HEK293 (cell line): ENCODE data around the gene DMAC1.

Source experiments
- CTCF ChIA-PET: fragments of 350-600 bp; formaldehyde crosslinking; extraction: SDS; loops from one replicate; lab custom pipeline; 2021; ENCODE audit warnings: antibody characterized with exemption; lab: Yijun Ruan, JAX
- POLR2A ChIA-PET: fragments of 300-600 bp; formaldehyde crosslinking; extraction: SDS; loops from one replicate; lab custom pipeline; 2020; ENCODE audit warnings: antibody characterized with exemption, inconsistent platforms; lab: Yijun Ruan, JAX
- H3K27ac ChIP-seq: fragments of 200-500 bp; sonication (Bioruptor generic); 2 replicates; pipeline ENCODE4 v1.5.1; 2014; ENCODE audit warnings: low read depth, low read length, control low read depth, inconsistent platforms; ENCODE audit errors: extremely low read depth
- H3K36me3 ChIP-seq, 2 experiments: fragments of 200-500 bp in 1 of 2; sonication (Bioruptor generic) in 1 of 2; 1 replicate in 1 of 2; 2 replicates in 1 of 2; pipeline ENCODE4 v1.5.1; 2014 to 2017; ENCODE audit warnings: inconsistent platforms in 2 of 2, low read length in 2 of 2; ENCODE audit not compliant: control insufficient read depth in 2 of 2, insufficient read depth in 1 of 2
- H3K4me1 ChIP-seq: fragments of 200-500 bp; sonication (Bioruptor generic); 2 replicates; pipeline ENCODE4 v1.5.1; 2014; ENCODE audit warnings: mild to moderate bottlenecking, low read length, inconsistent platforms; ENCODE audit not compliant: control insufficient read depth, insufficient read depth
- H3K4me3 ChIP-seq: 2 replicates; pipeline ENCODE4 v1.5.1; 2011; ENCODE audit warnings: low read depth, mild to moderate bottlenecking, control low read depth, low read length, moderate library complexity
- H3K9me3 ChIP-seq: fragments of 200-500 bp; sonication (Bioruptor generic); 2 replicates; pipeline ENCODE4 v1.5.1; 2014; ENCODE audit warnings: low read depth, low read length, inconsistent platforms; ENCODE audit not compliant: control insufficient read depth, insufficient read depth
- IKZF3 ChIP-seq: fragments of 450-650 bp; IDR thresholded peaks from 2 replicates; pipeline ENCODE4 v1.5.0; 2018; ENCODE audit warnings: missing biosample characterization, mild to moderate bottlenecking, missing genetic modification characterization, moderate library complexity
- PRDM6 ChIP-seq: fragments of 450-650 bp; formaldehyde crosslinking; IDR thresholded peaks from 2 replicates; pipeline ENCODE4 v1.5.1; 2017; ENCODE audit warnings: missing biosample characterization, missing genetic modification characterization
- REPIN1 ChIP-seq: fragments of 450-650 bp; formaldehyde crosslinking; IDR thresholded peaks from 2 replicates; pipeline ENCODE4 v1.5.1; 2017; ENCODE audit warnings: missing biosample characterization, missing genetic modification characterization, low read depth
- TCF7L2 ChIP-seq: IDR thresholded peaks from 2 replicates; pipeline ENCODE4 v1.6.1; 2011; ENCODE audit warnings: low read depth, mild to moderate bottlenecking, inconsistent platforms, low read length, moderate library complexity, borderline replicate concordance
- ZNF223 ChIP-seq: fragments of 450-650 bp; formaldehyde crosslinking; IDR thresholded peaks from 2 replicates; pipeline ENCODE4 v1.5.1; 2016; ENCODE audit warnings: missing biosample characterization, missing genetic modification characterization
- ZNF23 ChIP-seq: fragments of 450-650 bp; formaldehyde crosslinking; IDR thresholded peaks from 2 replicates; pipeline ENCODE4 v1.5.1; 2016; ENCODE audit warnings: missing biosample characterization, missing genetic modification characterization, borderline replicate concordance
- ZNF350 ChIP-seq: fragments of 450-650 bp; formaldehyde crosslinking; IDR thresholded peaks from 2 replicates; pipeline ENCODE4 v1.5.0; 2017; ENCODE audit warnings: missing biosample characterization, mild to moderate bottlenecking, missing genetic modification characterization
- ZNF449 ChIP-seq: fragments of 450-650 bp; formaldehyde crosslinking; IDR thresholded peaks from 2 replicates; pipeline ENCODE4 v1.5.1; 2017; ENCODE audit warnings: missing biosample characterization, mild to moderate bottlenecking, missing genetic modification characterization, moderate library complexity
- ZNF510 ChIP-seq: fragments of 450-650 bp; formaldehyde crosslinking; IDR thresholded peaks from 2 replicates; pipeline ENCODE4 v1.5.1; 2018; ENCODE audit warnings: mild to moderate bottlenecking, missing genetic modification characterization, missing biosample characterization; ENCODE audit not compliant: insufficient replicate concordance
- ZNF610 ChIP-seq: fragments of 450-650 bp; formaldehyde crosslinking; IDR thresholded peaks from 2 replicates; pipeline ENCODE4 v1.5.1; 2016; ENCODE audit warnings: missing biosample characterization, missing genetic modification characterization, borderline replicate concordance
- TF ChIP-seq, protein P1 (sequence below): fragments of 450-650 bp; formaldehyde crosslinking; IDR thresholded peaks from 2 replicates; pipeline ENCODE4 v1.5.1; 2017; ENCODE audit warnings: missing biosample characterization, missing genetic modification characterization

DMAC1 gene

GRCh38 chr9:7790819-7791182 is 8.8 kb downstream of the DMAC1 start:
- Histone ChIP-seq H3K27ac (no peak overlapping the region), H3K36me3 (peaks cover 5 to 51% of the 10 kb centered on the region in 2 experiments; a peak in 2 of 3 replicates), H3K4me1 (no peaks in the 10 kb centered on the region), H3K4me3 (no peak overlapping the region), H3K9me3 (no peaks in the 10 kb centered on the region)
- ChIA-PET POLR2A (no interaction called here), CTCF (no interaction called here)
- no peak for TF ChIP-seq ZNF610 (tag by site-specific recombination)

- POLR2A ChIA-PET = no interaction called here
- H3K36me3 ChIP-seq = peaks cover 5 to 45% of the 10 kb centered on the region in 2 experiments; a peak in 2 of 3 replicates
- no peak overlapping the region for H3K4me3 ChIP-seq
- no peaks in the 10 kb centered on the region for H3K4me1 ChIP-seq
- no peak overlapping the region for H3K27ac ChIP-seq
- TF ChIP-seq ZNF23 (no peak), ZNF449 (no peak), PRDM6 (tag by site-specific recombination) (no peak), IKZF3 (tag by site-specific recombination) (no peak)
- TF ChIP-seq, protein P1, sequence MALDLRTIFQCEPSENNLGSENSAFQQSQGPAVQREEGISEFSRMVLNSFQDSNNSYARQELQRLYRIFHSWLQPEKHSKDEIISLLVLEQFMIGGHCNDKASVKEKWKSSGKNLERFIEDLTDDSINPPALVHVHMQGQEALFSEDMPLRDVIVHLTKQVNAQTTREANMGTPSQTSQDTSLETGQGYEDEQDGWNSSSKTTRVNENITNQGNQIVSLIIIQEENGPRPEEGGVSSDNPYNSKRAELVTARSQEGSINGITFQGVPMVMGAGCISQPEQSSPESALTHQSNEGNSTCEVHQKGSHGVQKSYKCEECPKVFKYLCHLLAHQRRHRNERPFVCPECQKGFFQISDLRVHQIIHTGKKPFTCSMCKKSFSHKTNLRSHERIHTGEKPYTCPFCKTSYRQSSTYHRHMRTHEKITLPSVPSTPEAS = no peak
- CTCF ChIA-PET = no interaction called here
- H3K9me3 ChIP-seq = no peaks in the 10 kb centered on the region
Observed at GRCh38 chr9:7790022-7790818, 9.4 kb downstream of the DMAC1 start.

DNA sequence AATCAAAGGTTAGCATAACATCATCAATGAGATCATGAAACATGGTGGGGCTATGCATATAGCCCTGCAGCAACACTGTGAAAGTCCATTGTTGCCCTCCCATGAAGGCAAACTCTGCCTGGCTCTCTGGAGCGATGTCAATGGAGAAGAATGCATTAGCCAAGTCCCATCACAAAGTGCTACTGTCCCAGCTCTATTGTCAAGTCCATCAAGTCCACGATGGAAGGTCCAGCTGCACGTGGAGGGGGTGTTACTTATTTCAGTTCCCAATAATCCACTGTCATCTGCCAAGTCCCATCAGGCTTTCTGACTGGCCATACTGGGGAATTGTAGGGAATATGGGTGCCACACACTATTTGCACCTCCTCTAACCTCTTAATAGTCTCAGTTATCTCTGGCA is 10.8 kb downstream of the DMAC1 start:
- ChIA-PET POLR2A (no interaction called here), CTCF (no interaction called here)
- H3K27ac ChIP-seq = no peak overlapping the region
- H3K36me3 ChIP-seq = peaks cover 5 to 33% of the 10 kb centered on the region in 2 experiments; a peak in 1 of 3 replicates
- no peaks in the 10 kb centered on the region for H3K9me3 ChIP-seq
- H3K4me1 ChIP-seq = no peaks in the 10 kb centered on the region
- TF ChIP-seq ZNF350 (tag by site-specific recombination) = no peak
- no peak for TF ChIP-seq TCF7L2
- H3K4me3 ChIP-seq = no peak overlapping the region

DNA sequence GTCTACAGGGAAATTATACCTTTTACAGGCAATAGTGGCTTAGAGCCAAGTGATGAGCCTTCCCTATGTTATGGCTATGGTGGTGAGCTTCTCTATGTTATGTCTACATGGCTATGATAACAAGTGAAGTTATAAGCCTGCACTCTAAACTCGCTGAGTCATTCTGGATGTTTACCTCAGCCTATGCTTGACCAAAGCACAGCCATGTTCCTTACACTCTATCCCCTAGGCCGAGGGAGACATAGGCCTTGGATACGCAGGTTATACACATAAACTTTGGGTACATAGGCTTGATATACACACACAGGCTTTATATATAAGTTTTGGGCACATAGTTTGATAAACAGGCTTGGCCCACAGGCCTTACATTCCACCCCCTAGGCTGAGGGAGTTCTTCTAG is 13.8 kb downstream of the DMAC1 start:
- POLR2A ChIA-PET = no interaction called here
- TF ChIP-seq ZNF23 = no peak
- TF ChIP-seq ZNF510 = no peak
- no peak for TF ChIP-seq REPIN1 (tag by site-specific recombination)
- TF ChIP-seq ZNF223 (tag by site-specific recombination) = no peak
- Histone ChIP-seq H3K27ac (no peak overlapping the region), H3K36me3 (peaks cover 0 to 18% of the 10 kb centered on the region in 2 experiments; a peak in 1 of 3 replicates), H3K4me3 (no peak overlapping the region), H3K9me3 (no peaks in the 10 kb centered on the region), H3K4me1 (no peaks in the 10 kb centered on the region)
- CTCF ChIA-PET = no interaction called here
